HG03135 (cell line): ENCODE results near the gene STOM.

Experiments used
- ATAC-seq: cut with Tn5 transposase; IDR thresholded peaks from one replicate; pipeline ENCODE4 v1.9.1; 2021; ENCODE audit warnings: mild to moderate bottlenecking, moderate library complexity; ENCODE audit not compliant: unreplicated experiment

The STOM gene

DNA sequence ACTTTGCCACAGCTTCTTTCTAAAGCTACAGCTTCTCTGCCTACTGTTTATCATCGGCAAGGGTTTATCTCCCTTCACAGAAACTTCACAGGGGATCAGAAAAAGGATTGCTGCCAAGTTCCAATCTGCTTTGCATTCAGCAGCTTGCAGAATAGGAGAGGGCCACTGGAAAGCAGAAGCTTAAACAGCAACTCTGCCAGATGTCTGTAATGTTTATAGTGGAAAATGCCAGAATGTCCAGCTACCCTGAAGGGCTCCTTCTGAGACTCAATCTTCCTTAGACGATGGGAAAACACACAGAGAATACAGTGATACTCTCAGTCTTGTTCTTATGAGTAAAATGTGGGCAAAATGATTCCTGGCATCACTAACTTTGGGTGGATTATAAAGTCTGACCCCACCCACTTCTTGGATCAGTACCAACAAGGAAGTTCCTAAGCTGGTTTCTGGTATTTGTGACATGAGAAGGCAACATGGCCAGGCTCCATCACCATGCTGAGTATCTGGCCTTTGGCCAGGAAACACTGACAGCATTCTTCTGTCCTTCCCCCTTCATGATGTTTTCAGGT, 19.0 kb downstream of the STOM start:
- ATAC-seq, result no peak

DNA sequence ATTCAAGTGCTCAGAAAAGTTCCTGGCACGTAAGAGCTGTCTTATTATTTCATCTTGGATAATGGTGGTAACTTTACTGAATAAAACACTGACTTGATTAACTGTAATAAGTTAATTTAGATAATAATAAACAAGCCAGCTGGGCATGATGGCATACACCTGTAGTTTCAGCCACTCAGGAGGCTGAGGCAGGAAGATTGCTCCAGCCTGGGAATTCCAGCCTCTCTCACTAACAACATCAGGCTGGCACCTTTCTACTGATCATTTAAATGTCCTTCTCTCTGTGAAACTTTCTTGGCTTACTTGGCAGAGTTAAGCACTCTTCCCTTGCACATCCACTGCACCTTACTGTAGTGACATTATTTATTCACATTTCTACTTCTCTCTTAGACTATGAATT, 20.0 kb downstream of the STOM start:
- no peak for ATAC-seq

DNA sequence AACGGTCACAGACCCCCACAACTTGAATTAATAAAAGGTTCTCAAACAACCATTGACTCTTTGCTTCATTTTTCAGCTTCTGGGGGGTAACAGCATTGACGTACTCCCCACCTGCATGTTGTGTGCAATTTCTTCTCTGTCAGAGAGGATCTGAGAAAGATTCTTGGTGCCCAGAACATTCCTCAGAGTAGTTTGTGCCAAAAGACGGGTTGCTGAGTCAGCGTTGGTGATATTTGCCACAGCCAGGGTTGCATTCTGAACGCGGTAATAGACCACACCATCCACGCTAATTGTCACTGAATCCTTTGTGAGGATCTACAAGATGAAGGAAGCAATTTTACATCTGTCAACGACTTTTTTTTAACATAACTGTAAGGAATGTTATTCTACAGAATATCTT, 21.0 kb downstream of the STOM start:
- no peak for ATAC-seq

DNA sequence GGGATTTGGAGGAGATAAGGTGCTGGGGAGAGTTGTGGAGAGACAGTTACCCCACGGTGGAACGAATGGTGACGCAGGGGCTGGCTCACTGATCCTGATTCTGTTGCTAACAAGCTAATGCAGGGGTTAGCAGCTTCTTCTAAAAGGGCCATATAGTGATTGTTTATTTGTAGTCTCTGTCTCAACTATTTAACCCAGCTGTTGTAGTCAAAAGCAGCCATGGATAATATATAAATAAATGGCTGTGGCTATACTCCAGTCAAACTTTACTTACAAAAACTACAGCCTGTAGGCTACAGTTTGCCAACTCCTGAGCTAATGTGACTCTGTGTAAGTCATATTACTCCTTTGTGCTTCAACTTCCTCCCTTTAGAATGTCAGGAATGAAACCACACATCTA, 21.8 kb downstream of the STOM start:
- ATAC-seq, result no peak

DNA sequence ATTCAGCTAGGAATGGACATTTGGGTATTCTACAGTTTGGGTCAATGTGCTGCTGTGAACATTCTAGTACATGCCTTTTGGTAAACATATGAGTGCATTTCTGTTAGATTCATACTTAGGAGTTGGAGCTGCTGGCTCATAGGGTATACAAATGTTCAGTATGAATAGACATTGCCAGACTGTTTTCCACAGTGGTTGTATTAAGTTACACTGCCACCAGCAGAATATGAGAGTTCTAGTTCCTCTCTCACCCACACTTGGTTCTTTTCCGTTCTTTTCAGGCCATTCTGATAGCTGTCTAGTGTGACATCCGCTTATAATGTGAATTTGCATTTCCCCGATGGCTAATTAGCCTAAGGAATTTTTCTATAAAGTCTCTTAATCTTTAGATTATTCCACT, 25.0 kb downstream of the STOM start:
- no peak for ATAC-seq

DNA sequence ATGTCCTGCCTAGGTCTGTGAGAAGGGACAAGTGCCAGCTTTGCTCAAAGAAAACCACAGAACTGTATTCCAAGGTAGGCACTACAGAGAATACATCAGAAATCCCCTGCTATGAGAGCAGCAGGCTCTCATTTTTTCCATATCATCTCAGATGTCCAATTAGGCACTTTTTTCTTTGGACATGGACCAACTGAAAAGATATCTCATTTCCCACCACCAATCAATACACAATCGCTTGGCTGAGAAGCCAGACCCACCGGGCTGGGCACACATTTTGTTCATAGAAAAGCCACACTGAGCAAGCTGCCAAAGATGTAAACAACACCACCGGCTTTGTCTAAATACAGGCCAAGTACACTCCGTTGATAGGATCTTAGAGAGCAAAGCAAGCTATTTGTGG, 25.9 kb downstream of the STOM start:
- ATAC-seq, result no peak

DNA sequence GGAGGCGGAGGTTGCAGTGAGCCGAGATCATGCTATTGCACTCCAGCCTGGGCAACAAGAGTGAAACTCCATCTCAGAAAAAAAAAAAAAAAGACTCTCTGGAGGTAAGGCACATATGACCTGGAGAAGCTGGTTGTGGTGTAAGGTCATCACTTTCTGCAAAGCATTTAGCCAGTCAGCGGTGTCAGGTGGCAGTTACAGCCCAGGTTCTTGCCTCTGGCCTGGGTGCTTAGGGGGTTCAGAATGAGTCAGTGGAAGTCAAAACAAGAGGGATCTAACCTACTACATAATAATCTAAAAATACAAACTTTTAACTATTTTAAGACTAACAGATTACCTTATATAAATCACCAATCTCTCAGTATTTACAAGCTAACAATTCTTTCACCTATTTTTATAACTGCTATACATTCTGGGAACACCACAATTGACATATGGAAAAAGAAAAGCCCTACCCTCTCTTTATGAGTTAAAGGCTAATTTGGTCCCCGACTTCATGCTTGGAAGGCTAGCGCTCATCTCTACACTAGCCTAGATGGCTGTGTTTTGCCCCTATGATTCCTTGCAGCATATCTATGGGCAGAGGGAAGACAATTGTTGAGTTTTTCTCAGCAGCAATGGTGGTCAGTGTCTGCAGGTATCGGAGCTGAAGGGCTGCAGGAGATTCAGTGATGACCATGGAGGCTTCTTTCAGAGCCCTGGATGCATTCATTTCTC, 29.2 kb downstream of the STOM start:
- ATAC-seq, result no peak

DNA sequence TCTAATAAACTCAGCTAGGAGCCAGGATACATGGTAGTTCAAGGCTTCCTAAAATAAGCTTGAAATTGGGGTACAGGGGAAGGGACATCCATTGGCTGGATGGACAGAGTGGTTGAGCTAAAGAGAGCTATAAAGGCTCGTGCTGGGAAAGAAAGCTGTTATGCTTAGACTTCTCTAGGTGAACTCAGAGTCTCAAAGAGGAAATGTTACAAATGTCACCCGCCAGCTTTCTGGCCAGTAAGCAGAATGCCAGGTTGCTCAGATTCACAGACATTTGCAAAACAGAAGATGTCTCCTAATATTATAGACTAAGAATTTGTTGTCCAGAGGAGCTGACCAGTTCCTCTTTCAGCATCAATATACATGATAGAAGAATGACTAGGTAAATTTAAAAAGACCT, 30.6 kb downstream of the STOM start:
- ATAC-seq, result no peak

DNA sequence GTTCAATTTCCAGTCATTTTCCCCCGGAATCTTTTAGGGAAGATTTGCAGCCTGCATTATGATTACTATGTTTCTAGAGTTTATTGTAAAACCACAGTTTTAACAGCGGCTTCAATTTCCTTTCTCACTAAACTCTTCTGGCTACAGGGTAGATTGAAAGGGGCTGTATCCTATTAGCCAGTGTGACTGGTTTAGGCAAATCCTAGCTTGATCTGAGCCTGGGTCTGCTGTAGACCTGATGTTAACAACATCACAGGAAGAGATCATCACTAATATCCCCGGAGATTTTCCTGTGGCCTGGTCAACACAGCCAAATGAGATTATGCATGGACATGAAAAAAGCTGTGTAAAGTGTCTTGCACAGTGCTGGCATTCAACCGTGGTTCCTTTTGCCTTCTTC, 33.4 kb downstream of the STOM start:
- no peak for ATAC-seq

DNA sequence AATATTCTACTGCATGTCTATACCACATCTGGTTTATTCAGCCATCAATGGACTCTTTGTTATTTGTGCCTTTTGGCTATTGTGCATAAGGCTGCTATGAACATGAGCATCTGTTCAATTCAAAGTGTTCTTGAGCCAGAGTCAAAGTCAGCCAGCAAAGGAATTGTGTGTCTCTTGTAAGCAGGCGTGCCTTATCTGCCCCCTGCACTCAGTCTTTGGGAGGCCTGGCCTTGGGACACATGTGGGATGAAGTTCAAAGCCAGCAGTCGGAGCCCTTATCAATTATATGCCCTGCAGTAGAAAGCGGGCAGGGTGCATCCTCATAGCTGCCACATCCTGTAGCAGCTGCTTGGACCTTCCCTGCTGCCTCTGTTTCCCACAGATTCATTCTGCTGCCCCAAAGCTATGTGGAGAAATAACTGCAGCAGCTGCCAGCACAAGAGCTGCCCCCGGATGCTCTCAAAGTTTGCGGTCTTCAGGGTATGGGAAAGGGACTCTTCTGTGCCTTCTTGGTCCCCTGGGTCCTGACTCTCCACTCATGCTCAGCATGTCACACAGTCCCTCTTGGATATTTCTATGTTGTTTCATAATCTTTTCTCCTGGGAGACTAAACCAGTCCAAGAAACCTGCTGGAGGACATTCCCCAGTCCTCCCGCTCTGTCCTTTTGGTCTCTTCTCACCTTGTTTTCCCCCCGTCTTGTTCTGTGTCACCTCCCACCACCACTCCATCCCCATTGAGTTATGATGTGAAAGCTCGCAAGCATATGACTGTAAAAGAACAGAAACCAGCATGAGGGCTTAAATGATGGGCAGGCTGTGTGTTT, 35.9 kb downstream of the STOM start:
- no peak for ATAC-seq

DNA sequence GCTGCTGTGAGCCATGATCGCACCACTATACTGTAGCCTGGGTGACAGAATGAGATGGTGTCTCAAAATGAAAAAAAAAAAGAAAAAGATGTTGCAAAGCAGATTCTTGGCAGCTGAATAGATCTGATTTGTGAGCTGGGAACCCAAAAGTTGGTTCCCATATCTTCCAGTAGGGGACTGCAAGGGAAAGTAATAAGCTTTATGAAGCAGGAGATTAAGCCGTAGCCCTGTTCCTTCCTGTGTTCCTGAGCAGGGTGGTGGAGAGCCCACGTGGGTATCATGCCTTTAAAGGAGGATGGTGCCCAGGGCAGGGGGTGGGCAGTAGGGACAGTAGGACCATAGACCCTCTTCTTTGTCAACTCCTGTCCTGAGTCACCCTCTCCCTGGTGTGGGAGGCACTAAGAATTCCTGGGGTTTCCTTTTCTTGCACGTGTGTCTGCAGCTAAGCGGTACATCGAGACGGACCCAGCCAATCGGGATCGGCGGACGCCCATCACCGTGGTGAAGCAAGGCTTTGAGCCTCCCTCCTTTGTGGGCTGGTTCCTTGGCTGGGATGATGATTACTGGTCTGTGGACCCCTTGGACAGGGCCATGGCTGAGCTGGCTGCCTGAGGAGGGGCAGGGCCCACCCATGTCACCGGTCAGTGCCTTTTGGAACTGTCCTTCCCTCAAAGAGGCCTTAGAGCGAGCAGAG, 37.9 kb downstream of the STOM start:
- no peak for ATAC-seq

DNA sequence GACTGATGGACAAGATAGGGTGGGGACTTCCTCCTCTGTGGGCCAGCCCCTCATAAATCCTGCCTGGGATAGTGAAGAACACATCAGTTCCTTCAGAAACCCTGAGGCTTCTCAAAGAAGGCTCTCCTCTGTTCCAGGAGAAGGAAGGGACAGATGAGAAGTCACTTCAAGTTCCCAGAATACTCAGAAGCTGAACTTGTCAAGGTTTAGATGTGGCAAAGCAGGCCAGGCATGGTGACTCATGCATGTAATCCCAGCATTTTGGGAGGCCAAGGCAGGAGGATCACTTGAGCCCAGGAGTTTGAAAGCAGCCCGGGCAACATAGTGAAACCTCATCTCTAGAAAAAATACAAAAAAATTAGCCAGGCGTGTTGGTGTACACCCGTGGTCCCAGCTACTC, 38.5 kb downstream of the STOM start:
- ATAC-seq, result no peak

DNA sequence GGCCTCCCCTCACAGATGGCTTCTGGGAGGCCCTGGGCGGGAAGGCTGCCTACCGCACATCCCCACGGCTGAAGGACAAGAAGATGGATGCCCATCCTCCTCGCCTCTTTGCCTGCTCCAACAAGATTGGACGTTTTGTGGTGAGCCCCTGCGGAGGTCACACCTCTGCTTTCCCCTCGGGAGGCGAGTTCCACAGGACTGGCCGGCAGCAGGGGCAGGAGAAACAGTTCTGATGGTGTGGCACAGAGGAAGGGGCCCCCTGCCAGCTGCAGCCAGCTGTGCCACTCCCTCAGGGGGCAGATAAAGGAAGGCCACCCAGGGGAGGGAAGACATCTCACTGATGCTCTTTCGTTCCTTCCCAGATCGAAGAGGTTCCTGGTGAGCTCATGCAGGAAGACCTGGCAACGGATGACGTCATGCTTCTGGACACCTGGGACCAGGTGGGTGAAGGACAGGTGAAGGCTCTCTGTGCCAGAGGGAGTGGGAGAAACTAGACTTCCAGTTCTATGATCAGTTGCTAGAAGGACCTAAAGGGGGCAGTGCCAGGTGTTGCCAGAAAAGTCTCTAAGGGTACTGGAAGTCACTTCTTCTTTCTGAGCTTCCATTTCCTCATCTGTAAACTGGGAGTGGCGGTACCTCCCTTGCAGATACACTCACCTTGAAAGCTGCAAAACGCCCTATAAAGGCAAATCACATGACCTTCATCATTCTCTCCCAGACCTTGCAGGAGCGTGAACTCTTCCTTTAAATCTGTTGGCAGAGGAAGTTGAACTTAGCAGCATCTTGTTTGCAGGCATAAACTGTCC, 41.0 kb downstream of the STOM start:
- no peak for ATAC-seq

DNA sequence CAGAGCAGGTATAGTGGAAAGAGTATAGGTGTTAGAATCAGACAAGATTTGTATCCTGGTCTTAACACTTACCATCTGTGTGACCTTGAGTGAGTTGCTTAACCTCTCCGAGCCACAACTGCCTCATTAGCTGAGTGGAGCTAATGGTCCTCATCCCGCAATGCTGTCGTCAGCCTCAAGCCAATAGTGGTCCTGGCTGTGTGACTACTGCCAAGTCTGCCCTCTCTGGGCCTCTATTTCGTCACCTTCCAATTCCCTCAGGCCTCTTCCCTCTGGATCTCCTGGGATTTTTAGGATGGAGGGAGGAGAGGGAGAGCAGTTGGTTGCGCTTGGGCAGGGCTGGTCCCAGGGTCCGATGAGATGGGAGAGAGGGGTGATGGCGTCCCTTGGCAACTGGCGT, 41.6 kb downstream of the STOM start:
- no peak for ATAC-seq

DNA sequence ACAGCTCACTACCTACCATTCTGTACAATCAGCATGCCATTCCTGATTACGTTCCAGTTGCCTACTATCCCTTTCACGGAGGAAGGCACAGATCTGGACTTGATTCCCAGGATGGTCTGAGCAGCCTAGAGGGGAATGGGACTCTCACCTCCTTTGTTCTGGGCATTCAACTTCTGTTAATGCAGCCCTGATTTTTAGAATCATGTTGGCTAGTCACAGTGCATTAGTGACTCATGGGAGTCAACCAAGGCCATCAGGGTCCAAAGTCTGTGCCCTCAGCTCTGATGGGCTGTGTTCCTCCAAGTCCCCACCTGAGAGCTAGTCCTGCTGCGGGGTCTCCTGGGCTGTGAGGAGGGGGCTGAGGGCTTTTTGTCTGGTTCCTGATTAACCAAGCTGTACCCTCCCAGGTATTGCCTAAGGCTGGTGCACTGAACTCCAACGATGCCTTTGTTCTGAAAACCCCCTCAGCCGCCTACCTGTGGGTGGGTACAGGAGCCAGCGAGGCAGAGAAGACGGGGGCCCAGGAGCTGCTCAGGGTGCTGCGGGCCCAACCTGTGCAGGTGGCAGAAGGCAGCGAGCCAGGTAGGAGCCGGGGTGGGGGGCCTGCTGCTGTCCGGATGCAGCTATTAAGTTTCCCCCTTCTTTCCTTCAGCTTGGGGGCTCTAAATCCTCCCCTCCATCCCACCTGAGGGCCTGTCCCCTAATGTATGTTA, 43.0 kb downstream of the STOM start:
- no peak for ATAC-seq

DNA sequence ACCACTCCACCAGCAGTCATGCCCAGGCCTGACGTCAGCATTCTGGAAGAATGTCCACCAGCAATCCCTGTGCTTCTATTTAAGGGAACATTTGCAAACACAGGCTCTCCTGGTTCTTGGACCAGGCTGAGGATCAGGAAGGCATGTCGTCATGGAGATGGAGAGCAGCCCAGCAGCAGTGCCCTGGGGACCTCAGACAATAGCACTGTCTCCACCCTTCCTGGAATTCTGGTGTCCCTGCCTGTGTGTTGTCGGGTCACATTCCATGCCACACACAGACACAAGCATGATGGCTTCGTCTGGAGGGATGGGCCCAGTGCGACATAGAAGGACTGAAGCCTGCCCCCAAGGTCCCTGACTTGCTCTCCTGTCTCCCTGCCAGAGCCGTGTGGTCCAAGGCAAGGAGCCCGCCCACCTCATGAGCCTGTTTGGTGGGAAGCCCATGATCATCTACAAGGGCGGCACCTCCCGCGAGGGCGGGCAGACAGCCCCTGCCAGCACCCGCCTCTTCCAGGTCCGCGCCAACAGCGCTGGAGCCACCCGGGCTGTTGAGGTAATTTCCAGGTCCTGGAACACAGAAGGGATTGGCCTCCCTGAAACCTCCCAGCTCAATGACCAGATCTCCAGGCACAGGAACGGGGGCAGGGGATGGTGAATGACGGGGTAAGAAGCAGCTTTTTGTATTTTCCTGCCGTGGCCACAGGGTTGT, 43.8 kb downstream of the STOM start:
- no peak for ATAC-seq

DNA sequence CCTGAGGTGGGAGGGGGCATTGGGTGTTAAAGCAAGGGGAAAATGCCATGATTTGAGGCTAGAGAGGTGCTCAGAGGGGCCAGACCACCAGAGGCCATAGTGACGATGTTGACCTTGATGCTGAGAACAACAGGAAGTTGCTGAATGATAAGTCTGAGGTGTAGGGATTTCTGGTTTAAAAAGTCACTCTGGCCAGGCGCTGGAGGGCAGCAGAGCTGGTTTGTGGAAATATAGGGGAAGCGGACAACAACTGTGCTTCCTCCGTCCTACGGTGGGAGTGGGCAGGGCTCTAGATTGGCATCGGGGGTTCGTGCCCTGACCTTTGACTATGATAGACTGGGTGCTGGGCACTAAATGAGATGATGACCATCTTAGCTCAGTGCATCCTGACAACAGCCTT, 44.7 kb downstream of the STOM start:
- no peak for ATAC-seq

DNA sequence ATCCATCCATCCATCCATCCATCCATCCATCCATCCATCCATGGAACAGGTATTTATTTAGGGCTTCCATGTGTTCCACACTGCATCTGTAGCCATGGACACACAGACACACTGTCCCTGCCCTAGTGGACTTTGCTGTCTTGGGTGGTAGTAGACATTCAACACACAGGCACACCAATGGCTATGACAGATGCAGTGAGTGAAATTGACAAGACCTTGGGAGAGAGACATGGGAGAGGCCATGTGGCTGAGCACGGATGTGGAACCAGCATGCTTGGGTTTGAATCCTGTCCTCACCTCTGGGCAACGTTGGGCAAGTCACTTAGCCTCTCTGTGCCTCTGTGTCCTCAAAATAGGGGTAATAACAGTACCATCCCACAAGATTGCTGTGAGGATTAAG, 45.3 kb downstream of the STOM start:
- ATAC-seq, result no peak

DNA sequence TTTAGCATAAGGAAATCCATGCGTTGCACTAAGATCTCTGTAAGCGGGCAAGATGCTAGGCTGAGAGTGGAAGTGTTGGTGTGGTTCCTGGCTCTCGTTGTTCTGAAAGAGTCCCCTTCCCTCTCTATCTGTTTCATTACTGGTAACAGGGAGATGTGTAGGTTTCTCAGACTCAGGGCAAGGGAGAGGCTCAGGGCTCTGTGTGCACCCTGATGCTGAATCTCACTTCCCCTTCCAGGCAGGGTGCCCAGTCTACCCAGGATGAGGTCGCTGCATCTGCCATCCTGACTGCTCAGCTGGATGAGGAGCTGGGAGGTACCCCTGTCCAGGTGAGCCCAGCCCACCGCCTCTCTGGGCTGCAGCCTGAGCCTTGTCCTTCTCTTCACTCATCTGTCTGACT, 45.7 kb downstream of the STOM start:
- ATAC-seq, result no peak
